K562 (cell line): ENCODE data around the gene MYO7A. TPM values are rescaled to one million over a fixed set of nuclear protein-coding genes. Genes with fewer than 3 reads are reported as not detected.

Experiments used
- ATAC-seq: fragments of 200-7000 bp; cut with Tn5 transposase; 3 replicates; pipeline ENCODE4 v1.9.1; 2020; ENCODE audit warnings: moderate library complexity
- BruUV-seq: library from RNA; stranded (reverse); fragments of 400-500 nt; replicated peaks from 2 replicates; lab custom pipeline; 2021; lab: Mats Ljungman, UMichigan
- CTCF ChIA-PET: fragments of 300-600 bp; formaldehyde crosslinking; extraction: SDS; loops from one replicate; lab custom pipeline; 2021; ENCODE audit warnings: low intra/inter-chr PET ratio; lab: Yijun Ruan, JAX
- POLR2A ChIA-PET: fragments of 300-600, 350-650 bp; sonication (Branson Sonifier 250); formaldehyde crosslinking; extraction: SDS; loops from one replicate; lab custom pipeline; 2021; ENCODE audit warnings: antibody characterized with exemption, inconsistent platforms; lab: Yijun Ruan, JAX
- DNase-seq, 4 experiments: peaks; one replicate each; pipeline versions ENCODE4 v3.0.0 to v3.0.0-alpha.2; 2011 to 2018; ENCODE audit warnings: low spot score in 3 of 4, mixed read lengths in 3 of 4; ENCODE audit errors: extremely low read depth in 1 of 4
- FAIRE-seq: peaks from 2 replicates; lab custom pipeline; 2011; peaks lifted over from hg19 to GRCh38; lab: Jason Lieb, UNC
- H2AFZ ChIP-seq: 2 replicates; pipeline ENCODE4 v1.6.0; 2011; ENCODE audit warnings: low read depth, low read length, control low read depth, inconsistent platforms
- H3K27ac ChIP-seq: fragments of 200-600 bp; 3 replicates; pipeline ENCODE4 v1.8.0; 2011; ENCODE audit warnings: low read depth, mild to moderate bottlenecking, control low read depth, inconsistent platforms, low read length, moderate library complexity, mixed read lengths; ENCODE audit errors: extremely low read depth
- H3K27me3 ChIP-seq, 2 experiments: fragments of 300-600 bp in 1 of 2; 2 replicates in 1 of 2; 3 replicates in 1 of 2; pipeline versions ENCODE4 v1.6.0 to v1.8.0; 2011; ENCODE audit warnings: inconsistent platforms in 2 of 2, low read length in 2 of 2, mild to moderate bottlenecking in 1 of 2, mixed read lengths in 1 of 2, moderate library complexity in 1 of 2; ENCODE audit not compliant: control insufficient read depth in 2 of 2, insufficient read depth in 2 of 2
- H3K36me3 ChIP-seq: fragments of 300-600 bp; 3 replicates; pipeline ENCODE4 v1.8.0; 2011; ENCODE audit warnings: mild to moderate bottlenecking, low read length, inconsistent platforms; ENCODE audit not compliant: control insufficient read depth, insufficient read depth
- H3K4me1 ChIP-seq, 2 experiments: fragments of 200-600 bp in 1 of 2; replicated peaks in 1 of 2; 2 replicates in 1 of 2; 3 replicates in 1 of 2; pipeline versions ENCODE4 v1.5.1 to v1.8.0; 2011; ENCODE audit warnings: inconsistent platforms in 2 of 2, low read length in 2 of 2, mild to moderate bottlenecking in 1 of 2, mixed read lengths in 1 of 2, moderate library complexity in 1 of 2; ENCODE audit not compliant: control insufficient read depth in 2 of 2, insufficient read depth in 2 of 2
- H3K4me2 ChIP-seq: 2 replicates; pipeline ENCODE4 v1.6.1; 2011; ENCODE audit warnings: low read length, control low read depth, inconsistent platforms, mixed read lengths; ENCODE audit not compliant: insufficient read depth
- H3K4me3 ChIP-seq: fragments of 200-600 bp; sonication (generic), shearing (Covaris generic); 2 replicates; pipeline ENCODE4 v1.5.1; 2016; ENCODE audit warnings: control low read depth, inconsistent platforms
- H3K79me2 ChIP-seq: fragments of 200-600 bp; 3 replicates; pipeline ENCODE4 v1.8.0; 2011; ENCODE audit warnings: low read length, inconsistent platforms; ENCODE audit not compliant: control insufficient read depth, insufficient read depth
- H3K9ac ChIP-seq, 2 experiments: 2 replicates each; pipeline versions ENCODE4 v1.6.0 to v1.6.1; 2011; ENCODE audit warnings: low read depth in 2 of 2, low read length in 2 of 2, control low read depth in 1 of 2, inconsistent platforms in 1 of 2, mild to moderate bottlenecking in 1 of 2, mixed read lengths in 1 of 2; ENCODE audit not compliant: insufficient read depth in 1 of 2
- H3K9me1 ChIP-seq: one replicate; pipeline ENCODE4 v1.6.0; 2011; ENCODE audit warnings: inconsistent platforms, mild to moderate bottlenecking, low read length, moderate library complexity; ENCODE audit not compliant: control insufficient read depth, insufficient read depth
- H3K9me3 ChIP-seq: replicated peaks from 2 replicates; pipeline ENCODE4 v1.5.1; 2011; ENCODE audit warnings: low read depth, low read length, inconsistent platforms; ENCODE audit not compliant: control insufficient read depth, insufficient read depth
- H4K20me1 ChIP-seq: replicated peaks from 2 replicates; pipeline ENCODE4 v1.6.1; 2011; ENCODE audit warnings: low read length, inconsistent platforms, mixed read lengths; ENCODE audit not compliant: control insufficient read depth, insufficient read depth
- ETV5 ChIP-seq: sonication (generic); formaldehyde crosslinking; IDR thresholded peaks from 2 replicates; pipeline ENCODE4 v1.4.0; 2020; ENCODE audit warnings: low read depth, mild to moderate bottlenecking, missing genetic modification reagents
- VEZF1 ChIP-seq: fragments of 200-800 bp; sonication (Bioruptor generic); IDR thresholded peaks from 2 replicates; pipeline ENCODE4 v1.6.1; 2017; ENCODE audit warnings: missing genetic modification characterization, missing compliant biosample characterization
- WGBS: fragments of 100-300 bp; shearing (Covaris generic); methylation state at CpG from one replicate; pipeline ENCODE4 v1.1.6; 2016; ENCODE audit warnings: low coverage, mixed read lengths; ENCODE audit not compliant: insufficient coverage; ENCODE audit errors: missing lambda C conversion rate; 5-methylcytosine and 5-hydroxymethylcytosine counted together
- in situ Hi-C: fragments of 300-500 bp; cut with MboI; formaldehyde crosslinking; loops from 4 replicates; pipeline ENCODE4 v1.15.0; 2018; ENCODE audit warnings: inconsistent platforms, mixed read lengths
- intact Hi-C: fragments of 100-400 bp; cut with micrococcal nuclease; formaldehyde crosslinking; loops from 2 replicates; pipeline ENCODE4 v1.14.2; 2022
- polyA plus RNA-seq, 8 experiments: library from polyadenylated mRNA; depleted of rRNA in 4 of 8; stranded (reverse) in 5 of 8; unstranded in 3 of 8; fragments of >200 nt; fragmentation: Nextera tagmentation in 2 of 8; fragmentation: Illumina TruSeq in 1 of 8; extraction: Ambion mirVana in 2 of 8; extraction: Trizol in 1 of 8; gene quantifications; 2 replicates each; pipeline versions ENCODE4 v1.2.1 to v1.2.3, GENCODE V29; 2011 to 2014; ENCODE audit warnings: inconsistent platforms in 1 of 8, missing spikeins in 1 of 8
- total RNA-seq, 7 experiments: library from RNA; depleted of rRNA in 6 of 7; stranded (reverse); fragments of >200 nt in 6 of 7; fragmentation: Illumina TruSeq in 2 of 7; extraction: Trizol in 2 of 7; gene quantifications; 2 replicates each; pipeline versions ENCODE4 v1.2.1 to v1.2.3, GENCODE V29; 2011 to 2021; ENCODE audit warnings: low replicate concordance in 1 of 7

MYO7A gene
- total and polyA plus RNA-seq, 9 of the 15 experiments (the other 6 are each of a cell fraction or from before 2014, with no cell fraction given), result 0.01 to 0.11 (median 0.07) TPM; not detected in 1

GRCh38 chr11:77147668-77148321 is 19.7 kb downstream of the MYO7A start:
- in situ Hi-C loops, result no loop called here
- Histone ChIP-seq H3K36me3 (no peaks in the 10 kb centered on the region), H3K4me3 (no peak overlapping the region), H3K4me1 (peaks cover 0 to 7% of the 10 kb centered on the region in 2 experiments; a peak in 3 of 5 replicates), H3K9me1 (no peaks in the 10 kb centered on the region), H3K4me2 (0 out of 2 replicates have a peak overlapping the region, but pooled peaks have one; percentile 29), H3K27ac (no peak overlapping the region), H4K20me1 (peaks cover 7% of the 10 kb centered on the region; the same call in 1 of the 2 replicates), H3K79me2 (no peaks in the 10 kb centered on the region), H3K27me3 (peaks cover 20 to 70% of the 10 kb centered on the region in 2 experiments), H3K9me3 (no peaks in the 10 kb centered on the region), H3K9ac (0 out of 4 replicates have a peak overlapping the region, but pooled peaks of 1 of the 2 experiments have one; percentile 15), H2AFZ (0 out of 2 replicates have a peak overlapping the region, but pooled peaks have one; percentile 32)
- POLR2A ChIA-PET, result interaction anchor here (0.8 kb wide), 1 partner anchor 8 kb away, joined by 4 read pairs; no protein-coding TSS in a partner anchor
- CTCF ChIA-PET, result no interaction called here
- FAIRE-seq (no peak), DNase-seq (peak in 3 of 4 experiments; percentile 69 to 93 (median 92)), ATAC-seq (peak; percentile 81)
- intact Hi-C loops, result no loop called here
- TF ChIP-seq VEZF1 (CRISPR knock-in tag) (peak; percentile 52; the same call in 1 of the 2 replicates), ETV5 (CRISPR knock-in tag) (no peak)
- BruUV-seq, result no TSS peak
- 1% methylated on average over 36 of the region's 47 CpGs for WGBS
